Large intestine (tissue), 12 donors: ENCODE measurements around the gene CYB5A. TPM values are rescaled to one million over a fixed set of nuclear protein-coding genes. Genes with fewer than 3 reads are reported as not detected.

Experiments used
- DNase-seq, 2 donors: peaks; one replicate each; pipeline versions ENCODE4 v3.0.0 to v3.0.0-alpha.2; 2013
- H3K27ac ChIP-seq: one replicate; pipeline ENCODE4 v1.5.1; 2013; ENCODE audit warnings: low read length
- H3K27me3 ChIP-seq: 2 replicates; pipeline ENCODE4 v1.6.1; 2013; ENCODE audit warnings: low read length; ENCODE audit not compliant: control insufficient read depth, insufficient read depth
- H3K36me3 ChIP-seq: 2 replicates; pipeline ENCODE4 v1.6.1; 2013; ENCODE audit warnings: low read length; ENCODE audit not compliant: control insufficient read depth, insufficient read depth
- H3K4me1 ChIP-seq: one replicate; pipeline ENCODE4 v1.6.1; 2013; ENCODE audit warnings: low read length; ENCODE audit not compliant: control insufficient read depth, insufficient read depth
- H3K4me3 ChIP-seq: one replicate; pipeline ENCODE4 v1.5.1; 2013; ENCODE audit warnings: low read length
- H3K9me3 ChIP-seq: one replicate; pipeline ENCODE4 v1.6.1; 2013; ENCODE audit warnings: mild to moderate bottlenecking, low read depth, low read length, moderate library complexity; ENCODE audit not compliant: control insufficient read depth
- WGBS: methylation state at CpG from one replicate; pipeline ENCODE4 v1.1.5; 2013; ENCODE audit warnings: low lambda C conversion rate; ENCODE audit not compliant: insufficient coverage; 5-methylcytosine and 5-hydroxymethylcytosine counted together
- long read RNA-seq, 11 donors: transcript quantifications; one replicate each; lab custom pipeline, GENCODE V29; 2026
- polyA plus RNA-seq: library from polyadenylated mRNA; unstranded; fragments of 120-200 nt; gene quantifications from one replicate; pipeline ENCODE4 v1.2.1, GENCODE V29; 2013

Gene CYB5A, protein sequence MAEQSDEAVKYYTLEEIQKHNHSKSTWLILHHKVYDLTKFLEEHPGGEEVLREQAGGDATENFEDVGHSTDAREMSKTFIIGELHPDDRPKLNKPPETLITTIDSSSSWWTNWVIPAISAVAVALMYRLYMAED
- 112 TPM for polyA plus RNA-seq
- long read RNA-seq, donor 1, transcript CYB5A-202 (5 exons, 3,283 nt) = major isoform, 68 of 68 reads
- long read RNA-seq, donor 1, partial matches to known transcripts = 0 of 68 reads
- long read RNA-seq, donor 1, other reads (novel, unspliced or antisense) = 0 of 68 reads
- long read RNA-seq, donor 2, transcript CYB5A-202 (5 exons, 3,283 nt) = major isoform, 110 of 129 reads
- long read RNA-seq, donor 2, partial matches to known transcripts = 5 of 129 reads
- long read RNA-seq, donor 2, other reads (novel, unspliced or antisense) = 11 of 129 reads
- long read RNA-seq, donor 3 = 0 reads
- long read RNA-seq, donor 4, transcript CYB5A-202 (5 exons, 3,283 nt) = major isoform, 11 of 12 reads
- long read RNA-seq, donor 4, partial matches to known transcripts = 0 of 12 reads
- long read RNA-seq, donor 4, other reads (novel, unspliced or antisense) = 0 of 12 reads
- long read RNA-seq, donor 5, transcript CYB5A-202 (5 exons, 3,283 nt) = major isoform, 48 of 56 reads
- long read RNA-seq, donor 5, partial matches to known transcripts = 0 of 56 reads
- long read RNA-seq, donor 5, other reads (novel, unspliced or antisense) = 6 of 56 reads
- long read RNA-seq, donor 6, transcript CYB5A-202 (5 exons, 3,283 nt) = major isoform, 73 of 97 reads
- long read RNA-seq, donor 6, partial matches to known transcripts = 18 of 97 reads
- long read RNA-seq, donor 6, other reads (novel, unspliced or antisense) = 5 of 97 reads
- long read RNA-seq, donor 7, transcript CYB5A-202 (5 exons, 3,283 nt) = major isoform, 27 of 27 reads
- long read RNA-seq, donor 7, partial matches to known transcripts = 0 of 27 reads
- long read RNA-seq, donor 7, other reads (novel, unspliced or antisense) = 0 of 27 reads
- long read RNA-seq, donor 8, transcript CYB5A-202 (5 exons, 3,283 nt) = major isoform, 106 of 116 reads
- long read RNA-seq, donor 8, partial matches to known transcripts = 0 of 116 reads
- long read RNA-seq, donor 8, other reads (novel, unspliced or antisense) = 10 of 116 reads
- long read RNA-seq, donor 9, transcript CYB5A-202 (5 exons, 3,283 nt) = major isoform, 72 of 87 reads
- long read RNA-seq, donor 9, partial matches to known transcripts = 0 of 87 reads
- long read RNA-seq, donor 9, other reads (novel, unspliced or antisense) = 13 of 87 reads
- long read RNA-seq, donor 10, full-length matches to known transcripts = 110 of 125 reads
- long read RNA-seq, donor 10, partial matches to known transcripts = 0 of 125 reads
- long read RNA-seq, donor 10, other reads (novel, unspliced or antisense) = 15 of 125 reads
- long read RNA-seq, donor 11, transcript CYB5A-202 (5 exons, 3,283 nt) = major isoform, 48 of 50 reads
- long read RNA-seq, donor 11, partial matches to known transcripts = 0 of 50 reads
- long read RNA-seq, donor 11, other reads (novel, unspliced or antisense) = 0 of 50 reads

DNA sequence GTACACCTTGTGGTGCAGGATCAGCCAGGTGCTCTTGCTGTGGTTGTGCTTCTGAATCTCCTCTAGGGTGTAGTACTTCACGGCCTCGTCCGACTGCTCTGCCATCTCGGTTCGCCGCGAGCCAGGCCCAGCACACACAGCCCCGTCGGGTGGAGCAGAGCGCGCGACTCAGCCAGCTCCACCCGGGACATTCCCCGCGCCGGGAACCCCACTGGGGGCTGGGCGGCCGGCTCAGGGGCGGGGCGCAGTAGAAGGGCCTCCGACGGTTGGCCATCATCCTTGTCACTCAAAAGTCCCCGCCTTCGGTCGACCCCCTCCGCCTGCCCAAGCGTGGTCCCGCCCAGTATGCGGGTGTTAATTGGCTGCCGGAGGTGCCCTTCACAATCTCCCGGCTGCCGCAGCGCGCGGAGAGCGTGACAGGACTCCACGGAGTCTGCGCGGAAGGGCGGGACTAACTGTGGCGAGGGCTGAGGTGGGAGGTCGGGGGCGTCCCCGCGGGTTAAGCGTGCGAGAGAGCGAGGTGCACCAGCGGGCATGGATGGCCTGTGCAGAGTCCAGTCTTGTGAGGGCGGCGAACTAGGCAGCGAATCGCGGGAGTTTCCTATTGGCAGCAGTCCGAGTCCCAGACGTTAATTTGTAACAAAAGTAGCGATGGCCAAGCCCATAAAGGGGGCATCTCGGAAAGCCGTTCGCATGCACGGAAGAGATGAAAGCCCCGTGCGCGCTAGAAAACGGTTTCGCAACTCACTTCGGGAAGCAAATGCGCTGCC is at the start of gene CYB5A:
Gene CYB5A (minus strand): TSS at position 193 of the 770 bp plus-strand sequence. CDS start 88 bp downstream, at position 105.
- Histone ChIP-seq H3K9me3 (no peaks in the 10 kb centered on the region), H3K36me3 (no peaks in the 10 kb centered on the region), H3K27ac (peak within 1 kb of the TSS; percentile 94), H3K4me3 (peak within 1 kb of the TSS; percentile 98), H3K4me1 (peaks cover 6% of the 10 kb centered on the region), H3K27me3 (no peaks in the 10 kb centered on the region)
- WGBS = no CpG with 5 or more reads among the region's 68 CpGs
- peak; percentile 99 for DNase-seq

DNA sequence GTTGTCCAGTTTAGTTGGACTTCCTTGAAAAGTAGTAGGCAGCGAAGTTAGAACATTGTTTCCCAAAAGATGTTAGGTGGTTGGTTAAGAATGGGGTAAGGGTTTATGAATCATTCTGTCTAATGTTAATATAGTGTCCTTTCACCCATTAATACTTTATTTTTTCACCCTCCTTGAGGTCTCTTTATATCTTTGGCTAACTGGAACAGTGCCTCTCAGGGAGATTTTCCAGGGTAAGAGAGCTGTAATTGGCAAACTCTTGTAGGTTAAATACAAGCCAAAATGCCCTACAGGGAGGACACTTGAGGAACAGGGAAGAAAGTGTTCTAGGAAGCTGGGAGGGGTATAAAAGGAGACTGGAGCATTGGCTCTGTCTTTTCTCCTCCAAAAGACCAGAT is 46.1 kb upstream of the CYB5A start:
- Histone ChIP-seq H3K4me1 (no peaks in the 10 kb centered on the region), H3K27ac (no peak overlapping the region), H3K36me3 (no peaks in the 10 kb centered on the region), H3K9me3 (no peaks in the 10 kb centered on the region), H3K4me3 (no peak overlapping the region), H3K27me3 (no peaks in the 10 kb centered on the region)
- 100% methylated on average over 1 of the region's 1 CpG for WGBS
- DNase-seq = no peak

DNA sequence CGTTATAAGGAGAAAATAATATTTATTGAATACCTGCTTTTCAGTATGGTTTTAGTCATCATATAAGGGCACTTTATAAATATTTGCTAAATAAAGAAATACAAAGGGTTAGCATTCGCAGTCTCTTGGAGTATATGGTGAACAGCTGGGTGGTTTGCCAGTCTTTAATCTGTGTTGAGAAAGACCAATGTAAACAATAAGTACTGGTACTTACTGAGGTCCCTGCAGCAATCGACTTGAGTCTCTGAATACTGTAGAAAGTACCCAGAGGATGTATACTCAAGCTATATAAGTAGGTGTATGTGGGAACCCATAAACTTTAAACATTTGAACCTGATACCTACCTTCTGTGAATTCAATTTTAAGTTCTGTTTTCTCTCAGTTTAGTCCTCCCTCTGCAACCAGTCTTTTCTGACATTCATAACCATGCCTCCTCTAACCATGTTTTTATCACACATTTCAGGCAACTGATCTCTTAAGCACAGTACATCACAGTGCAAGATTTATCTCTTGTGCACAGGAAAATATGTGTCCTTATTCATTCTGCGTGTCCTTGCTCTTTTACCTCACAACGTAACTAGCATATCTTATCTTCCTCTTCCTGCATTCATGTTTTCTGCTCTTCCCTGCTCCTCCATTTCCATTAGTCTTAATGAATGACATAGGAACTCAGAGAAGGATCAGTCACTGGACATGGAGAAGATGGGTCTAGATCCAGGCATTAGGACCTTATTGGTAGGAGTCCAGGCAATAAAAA is 45.6 kb upstream of the CYB5A start:
- Histone ChIP-seq H3K9me3 (no peaks in the 10 kb centered on the region), H3K4me1 (no peaks in the 10 kb centered on the region), H3K27ac (no peak overlapping the region), H3K36me3 (no peaks in the 10 kb centered on the region), H3K4me3 (no peak overlapping the region), H3K27me3 (no peaks in the 10 kb centered on the region)
- DNase-seq = peak in 1 of 2 donors; percentile 9
- no CpG with 5 or more reads among the region's 5 CpGs for WGBS

- Histone ChIP-seq H3K36me3 (no peaks in the 10 kb centered on the region), H3K9me3 (no peaks in the 10 kb centered on the region), H3K4me1 (no peaks in the 10 kb centered on the region)
Measured at GRCh38 chr18:74336656-74337055, 44.9 kb upstream of the CYB5A start.

GRCh38 chr18:74334242-74334893 is 42.6 kb upstream of the CYB5A start:
- H3K36me3 ChIP-seq = no peaks in the 10 kb centered on the region
- no peak overlapping the region for H3K4me3 ChIP-seq
- DNase-seq = no peak
- H3K27ac ChIP-seq = no peak overlapping the region
- H3K9me3 ChIP-seq = no peaks in the 10 kb centered on the region
- H3K27me3 ChIP-seq = no peaks in the 10 kb centered on the region
- no peaks in the 10 kb centered on the region for H3K4me1 ChIP-seq

More at GRCh38 chr18:74336656-74337055, 44.9 kb upstream of the CYB5A start:
- Histone ChIP-seq H3K27me3 (no peaks in the 10 kb centered on the region), H3K27ac (no peak overlapping the region), H3K4me3 (no peak overlapping the region)
- DNase-seq = no peak

- no peak for DNase-seq
- no CpG with 5 or more reads among the region's 1 CpG for WGBS
Measured at GRCh38 chr18:74333091-74333490, 41.3 kb upstream of the CYB5A start.

DNA sequence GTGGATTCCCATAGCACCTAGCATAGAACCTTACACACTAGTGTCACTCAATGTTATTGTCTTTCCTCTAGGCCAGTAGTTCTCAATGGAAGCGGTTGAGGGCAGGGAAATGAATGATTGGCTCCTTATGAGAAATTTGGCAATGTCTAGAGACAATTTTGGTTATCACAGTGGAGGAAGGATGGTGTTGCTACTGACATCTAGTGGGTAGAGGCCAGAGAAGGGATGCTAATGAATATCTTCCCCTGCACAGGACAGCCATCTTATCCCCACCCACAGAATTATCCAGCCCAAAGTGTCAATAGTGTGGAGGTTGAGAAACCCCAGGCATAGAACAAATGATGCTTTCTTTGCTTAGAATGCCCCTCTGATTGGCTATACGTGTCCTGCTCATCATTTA is 39.6 kb upstream of the CYB5A start:
- no peak for DNase-seq
- no peaks in the 10 kb centered on the region for H3K27me3 ChIP-seq
- WGBS = 67% methylated on average over 1 of the region's 2 CpGs

More at GRCh38 chr18:74333091-74333490, 41.3 kb upstream of the CYB5A start:
- Histone ChIP-seq H3K4me1 (no peaks in the 10 kb centered on the region), H3K36me3 (no peaks in the 10 kb centered on the region), H3K9me3 (no peaks in the 10 kb centered on the region), H3K4me3 (no peak overlapping the region), H3K27me3 (no peaks in the 10 kb centered on the region), H3K27ac (no peak overlapping the region)

DNA sequence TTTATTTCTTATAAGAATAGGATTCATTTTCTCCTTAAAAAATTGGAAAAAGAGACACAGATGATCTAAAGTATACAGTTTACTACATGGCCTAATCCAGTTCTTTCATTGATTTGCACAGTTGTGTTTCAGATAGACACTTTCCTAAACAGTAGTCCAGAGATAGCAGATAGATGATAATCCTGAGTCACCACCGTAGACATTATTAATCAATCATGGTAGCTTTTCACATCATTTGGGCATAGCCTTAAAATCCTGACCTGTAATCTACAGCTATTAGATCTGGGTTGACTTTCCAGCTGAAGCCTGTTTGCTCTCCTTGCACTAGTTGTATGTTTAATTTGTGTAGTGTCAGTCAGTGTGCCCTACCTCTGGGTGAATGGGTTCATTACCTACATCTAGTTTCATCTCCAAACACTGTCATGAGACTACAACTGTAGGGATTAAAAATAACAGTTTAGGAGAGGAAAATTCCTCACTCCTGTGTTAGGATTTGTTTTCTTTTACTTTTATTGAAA is 38.0 kb upstream of the CYB5A start:
- no CpG with 5 or more reads among the region's 1 CpG for WGBS
- H3K27me3 ChIP-seq = no peaks in the 10 kb centered on the region
- H3K4me3 ChIP-seq = no peak overlapping the region
- peaks cover 6% of the 10 kb centered on the region for H3K4me1 ChIP-seq
- H3K27ac ChIP-seq = no peak overlapping the region
- H3K36me3 ChIP-seq = no peaks in the 10 kb centered on the region
- DNase-seq = no peak
- H3K9me3 ChIP-seq = no peaks in the 10 kb centered on the region

More for the DNA sequence above, 39.6 kb upstream of the CYB5A start:
- no peak overlapping the region for H3K4me3 ChIP-seq
- H3K9me3 ChIP-seq = no peaks in the 10 kb centered on the region
- no peak overlapping the region for H3K27ac ChIP-seq
- H3K36me3 ChIP-seq = no peaks in the 10 kb centered on the region
- H3K4me1 ChIP-seq = peaks cover 1% of the 10 kb centered on the region
